ENCODE measurements around the gene EPHA4. TPM values are rescaled to one million over a fixed set of nuclear protein-coding genes. Genes with fewer than 3 reads are reported as not detected.

Gene EPHA4
- total RNA-seq, 1 donor from 2014 or later = 24.1 TPM

GRCh38 chr2:221518935-221519625 lies 53.0 kb downstream of the EPHA4 start:
- Histone ChIP-seq H3K27ac (no peak overlapping the region), H3K36me3 (no peaks in the 10 kb centered on the region), H3K4me1 (peaks cover 23% of the 10 kb centered on the region), H3K4me3 (no peak overlapping the region), H3K27me3 (no peaks in the 10 kb centered on the region), H3K9me3 (no peaks in the 10 kb centered on the region)
- TF ChIP-seq POLR2A (IDR thresholded peaks at IDR 0.05) (no peak), POLR2AphosphoS5 (IDR thresholded peaks at IDR 0.05; ENCODE audit: insufficient read depth in 1 of 2, low read depth in 1 of 2) (no peak)
- TF ChIP-seq, protein P1, sequence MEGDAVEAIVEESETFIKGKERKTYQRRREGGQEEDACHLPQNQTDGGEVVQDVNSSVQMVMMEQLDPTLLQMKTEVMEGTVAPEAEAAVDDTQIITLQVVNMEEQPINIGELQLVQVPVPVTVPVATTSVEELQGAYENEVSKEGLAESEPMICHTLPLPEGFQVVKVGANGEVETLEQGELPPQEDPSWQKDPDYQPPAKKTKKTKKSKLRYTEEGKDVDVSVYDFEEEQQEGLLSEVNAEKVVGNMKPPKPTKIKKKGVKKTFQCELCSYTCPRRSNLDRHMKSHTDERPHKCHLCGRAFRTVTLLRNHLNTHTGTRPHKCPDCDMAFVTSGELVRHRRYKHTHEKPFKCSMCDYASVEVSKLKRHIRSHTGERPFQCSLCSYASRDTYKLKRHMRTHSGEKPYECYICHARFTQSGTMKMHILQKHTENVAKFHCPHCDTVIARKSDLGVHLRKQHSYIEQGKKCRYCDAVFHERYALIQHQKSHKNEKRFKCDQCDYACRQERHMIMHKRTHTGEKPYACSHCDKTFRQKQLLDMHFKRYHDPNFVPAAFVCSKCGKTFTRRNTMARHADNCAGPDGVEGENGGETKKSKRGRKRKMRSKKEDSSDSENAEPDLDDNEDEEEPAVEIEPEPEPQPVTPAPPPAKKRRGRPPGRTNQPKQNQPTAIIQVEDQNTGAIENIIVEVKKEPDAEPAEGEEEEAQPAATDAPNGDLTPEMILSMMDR (IDR thresholded peaks at IDR 0.05) = no peak
- no peak for DNase-seq (ENCODE audit: extremely low spot score in 2 of 2)
- intact Hi-C loops (cut with DNase I) = no loop called here

DNA sequence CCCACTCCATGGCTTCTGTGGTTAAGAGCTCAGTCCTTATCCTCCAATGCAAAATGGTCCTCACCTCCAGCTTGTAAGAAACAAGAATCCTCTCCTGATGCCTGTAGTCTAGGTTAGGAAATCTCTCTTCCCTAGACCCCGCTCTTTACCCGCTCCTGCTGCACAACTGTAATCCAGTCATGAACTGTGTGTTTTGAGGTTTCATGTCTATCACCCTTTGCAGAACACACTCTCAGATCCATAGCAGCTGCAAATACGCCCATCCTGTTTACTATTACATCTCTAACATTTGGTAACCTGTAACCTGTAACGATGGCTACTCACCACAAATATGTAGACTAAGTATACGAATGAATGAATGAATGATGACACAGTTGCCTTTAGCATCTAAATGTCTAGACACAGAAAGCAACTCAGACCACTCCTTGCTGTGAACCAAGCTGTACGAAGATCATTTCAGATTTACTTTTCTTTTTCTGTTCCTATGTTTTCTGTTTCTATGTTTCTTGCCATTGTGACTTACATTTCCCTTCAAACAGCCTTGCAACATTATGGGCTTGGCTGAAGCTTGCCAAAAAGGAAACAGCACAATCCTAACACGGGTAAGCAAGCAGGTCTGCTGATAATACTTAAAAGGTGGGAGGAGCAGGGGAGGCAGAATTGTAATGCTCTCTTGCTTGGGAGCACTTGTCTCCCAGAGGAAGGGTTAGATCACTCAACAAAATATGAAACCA lies 53.7 kb downstream of the EPHA4 start:
- intact Hi-C loops (cut with DNase I) = no loop called here
- TF ChIP-seq, protein P1 (IDR thresholded peaks at IDR 0.05) = no peak
- TF ChIP-seq POLR2AphosphoS5 (IDR thresholded peaks at IDR 0.05; ENCODE audit: insufficient read depth in 1 of 2, low read depth in 1 of 2) = peak in 1 of 2 donors; percentile 24
- no peak overlapping the region for H3K4me3 ChIP-seq
- no peaks in the 10 kb centered on the region for H3K27me3 ChIP-seq
- no peak for DNase-seq (ENCODE audit: extremely low spot score in 2 of 2)
- no peaks in the 10 kb centered on the region for H3K9me3 ChIP-seq
- H3K36me3 ChIP-seq = no peaks in the 10 kb centered on the region
- no peak overlapping the region for H3K27ac ChIP-seq
- peaks cover 23% of the 10 kb centered on the region for H3K4me1 ChIP-seq

- no peaks in the 10 kb centered on the region for H3K36me3 ChIP-seq
- intact Hi-C loops (cut with DNase I) = no loop called here
- TF ChIP-seq POLR2A (IDR thresholded peaks at IDR 0.05) = no peak
- TF ChIP-seq POLR2AphosphoS5 (IDR thresholded peaks at IDR 0.05; ENCODE audit: insufficient read depth in 1 of 2, low read depth in 1 of 2) = no peak
- TF ChIP-seq, protein P1 (IDR thresholded peaks at IDR 0.05) = no peak
- H3K27ac ChIP-seq = no peak overlapping the region
- H3K27me3 ChIP-seq = no peaks in the 10 kb centered on the region
- no peak for DNase-seq (ENCODE audit: extremely low spot score in 2 of 2)
- H3K4me3 ChIP-seq = no peak overlapping the region
- no peaks in the 10 kb centered on the region for H3K9me3 ChIP-seq
- peaks cover 23% of the 10 kb centered on the region for H3K4me1 ChIP-seq
These were observed 54.4 kb downstream of the EPHA4 start for GRCh38 chr2:221517696-221518151.

DNA sequence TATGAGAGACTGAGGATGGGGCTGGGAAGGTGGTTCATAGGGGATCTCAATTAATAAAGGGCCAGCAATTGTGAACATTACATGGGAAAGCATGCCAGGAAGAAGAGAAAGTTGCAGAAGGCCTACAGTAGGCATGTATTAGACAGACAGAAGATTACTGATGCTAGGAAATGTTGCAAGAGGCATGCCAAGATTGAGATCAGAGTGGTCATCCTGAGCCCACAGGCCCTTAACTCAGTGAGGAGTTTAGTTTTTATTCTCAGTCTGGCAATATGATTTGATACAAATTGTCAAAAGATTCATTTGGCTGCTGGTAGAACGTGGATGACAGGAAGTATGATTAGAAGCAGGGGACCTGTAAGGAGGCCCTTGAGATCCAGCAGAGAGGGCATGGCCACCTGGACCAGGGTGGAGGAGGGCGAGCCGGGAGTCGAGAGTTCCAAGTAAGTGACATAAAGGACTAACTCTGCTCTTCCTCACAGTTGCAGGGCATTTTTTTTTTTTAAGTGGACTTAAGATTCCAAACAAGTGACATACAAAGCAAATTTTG lies 54.9 kb downstream of the EPHA4 start:
- Histone ChIP-seq H3K36me3 (no peaks in the 10 kb centered on the region), H3K4me3 (no peak overlapping the region), H3K4me1 (peaks cover 23% of the 10 kb centered on the region), H3K27me3 (no peaks in the 10 kb centered on the region), H3K9me3 (no peaks in the 10 kb centered on the region), H3K27ac (no peak overlapping the region)
- TF ChIP-seq POLR2AphosphoS5 (IDR thresholded peaks at IDR 0.05; ENCODE audit: insufficient read depth in 1 of 2, low read depth in 1 of 2) (no peak), POLR2A (IDR thresholded peaks at IDR 0.05) (no peak)
- TF ChIP-seq, protein P1 (IDR thresholded peaks at IDR 0.05) = no peak
- intact Hi-C loops (cut with DNase I) = no loop called here
- no peak for DNase-seq (ENCODE audit: extremely low spot score in 2 of 2)

Measured in vagina (tissue), 2 donors.